ENCODE measurements around the gene TIMM10.

DNA sequence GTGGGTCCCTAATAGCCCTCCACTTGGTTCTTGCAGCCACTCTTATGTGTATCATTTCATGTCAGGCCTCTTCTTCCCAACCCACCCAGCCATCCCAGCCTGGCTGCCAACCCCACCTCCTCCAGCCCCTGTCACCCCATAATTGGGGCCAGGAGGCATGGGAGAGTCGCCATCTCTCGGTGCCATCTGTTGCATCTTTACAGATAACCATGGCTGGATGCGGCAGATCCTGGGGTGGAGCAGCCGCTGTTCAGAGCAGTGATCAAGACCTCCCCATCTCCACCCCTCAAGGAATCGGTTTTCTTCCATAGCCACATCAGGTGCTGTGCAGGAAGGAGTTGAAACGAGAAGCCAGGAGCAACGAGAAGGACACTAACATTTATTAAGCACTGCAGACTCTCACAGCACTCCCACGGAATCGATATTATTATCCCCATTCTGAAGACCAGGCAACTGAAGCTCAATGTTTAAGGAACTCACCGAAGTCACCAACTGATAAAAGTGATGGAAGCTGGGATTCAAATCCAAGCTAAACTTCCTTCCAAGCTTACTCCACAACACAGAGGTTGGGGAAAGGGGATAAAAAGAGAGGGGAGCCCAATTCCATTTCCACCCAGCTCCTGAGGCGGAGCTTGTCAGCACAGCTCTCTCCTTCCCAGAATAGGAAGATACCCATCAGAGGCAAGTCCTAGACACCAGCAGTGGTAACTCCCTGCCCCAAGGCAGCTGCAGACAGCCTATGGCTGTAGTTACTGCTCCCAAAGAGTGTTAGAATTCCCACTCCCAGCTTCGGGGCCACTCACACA is 17.7 kb downstream of the TIMM10 start:
- TF ChIP-seq, protein P1, sequence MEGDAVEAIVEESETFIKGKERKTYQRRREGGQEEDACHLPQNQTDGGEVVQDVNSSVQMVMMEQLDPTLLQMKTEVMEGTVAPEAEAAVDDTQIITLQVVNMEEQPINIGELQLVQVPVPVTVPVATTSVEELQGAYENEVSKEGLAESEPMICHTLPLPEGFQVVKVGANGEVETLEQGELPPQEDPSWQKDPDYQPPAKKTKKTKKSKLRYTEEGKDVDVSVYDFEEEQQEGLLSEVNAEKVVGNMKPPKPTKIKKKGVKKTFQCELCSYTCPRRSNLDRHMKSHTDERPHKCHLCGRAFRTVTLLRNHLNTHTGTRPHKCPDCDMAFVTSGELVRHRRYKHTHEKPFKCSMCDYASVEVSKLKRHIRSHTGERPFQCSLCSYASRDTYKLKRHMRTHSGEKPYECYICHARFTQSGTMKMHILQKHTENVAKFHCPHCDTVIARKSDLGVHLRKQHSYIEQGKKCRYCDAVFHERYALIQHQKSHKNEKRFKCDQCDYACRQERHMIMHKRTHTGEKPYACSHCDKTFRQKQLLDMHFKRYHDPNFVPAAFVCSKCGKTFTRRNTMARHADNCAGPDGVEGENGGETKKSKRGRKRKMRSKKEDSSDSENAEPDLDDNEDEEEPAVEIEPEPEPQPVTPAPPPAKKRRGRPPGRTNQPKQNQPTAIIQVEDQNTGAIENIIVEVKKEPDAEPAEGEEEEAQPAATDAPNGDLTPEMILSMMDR (conservative IDR thresholded peaks at IDR 0.05 in 1 of 2, IDR thresholded peaks at IDR 0.05 in 1 of 2; ENCODE audit: low read depth in 1 of 2, low read length in 2 of 2) = no peak
- no peak for TF ChIP-seq EZH2 (IDR thresholded peaks at IDR 0.05; ENCODE audit: low read length, missing control alignments)

All from fibroblast of lung (primary cell).